ENCODE measurements around the gene DPP6. TPM values are rescaled to one million over a fixed set of nuclear protein-coding genes. Genes with fewer than 3 reads are reported as not detected.

The DPP6 gene
- total RNA-seq, 1 experiment from 2014 or later = not detected

GRCh38 chr7:154256150-154256549 lies 204.0 kb downstream of the DPP6 start:
- ATAC-seq (no peak), DNase-seq (ENCODE audit: low read depth, low spot score) (no peak)
- Histone ChIP-seq H3K4me3 (ENCODE audit: low read depth in 2 of 2, low read length in 2 of 2) (no peak overlapping the region), H3K27me3 (ENCODE audit: control insufficient read depth, insufficient read depth, low read length) (no peaks in the 10 kb centered on the region), H3K4me1 (ENCODE audit: control insufficient read depth, insufficient read depth, low read length) (no peaks in the 10 kb centered on the region), H3K9me3 (ENCODE audit: control insufficient read depth, insufficient read depth, low read depth, low read length) (no peaks in the 10 kb centered on the region), H3K36me3 (ENCODE audit: control insufficient read depth, insufficient read depth, low read length) (no peaks in the 10 kb centered on the region), H3K27ac (ENCODE audit: low read length) (no peak overlapping the region)
- no TSS peak for BruUV-seq (replicated peaks)
- CTCF ChIA-PET = no interaction called here
- TF ChIP-seq TCF7L2 (IDR thresholded peaks at IDR 0.05; ENCODE audit: low read depth, low read length) = no peak
- TF ChIP-seq POLR2AphosphoS5 (IDR thresholded peaks at IDR 0.05; ENCODE audit: low read depth, low read length) = no peak
- no peak for TF ChIP-seq REST (IDR thresholded peaks at IDR 0.05; ENCODE audit: insufficient read depth in 1 of 2, low read depth in 2 of 2, low read length in 1 of 2)
- POLR2A ChIA-PET = no interaction called here
- intact Hi-C loops (cut with micrococcal nuclease; ENCODE audit: unreplicated experiment) = no loop called here
- in situ Hi-C loops (cut with HindIII; ENCODE audit: low pct_unique_long_range_greater_than_20kb, low sequenced_read_pairs) = no loop called here

- DNase-seq (ENCODE audit: low read depth, low spot score) (no peak), ATAC-seq (no peak)
- ChIA-PET CTCF (no interaction called here), POLR2A (no interaction called here)
- H3K27me3 ChIP-seq (ENCODE audit: control insufficient read depth, insufficient read depth, low read length) = no peaks in the 10 kb centered on the region
- H3K27ac ChIP-seq (ENCODE audit: low read length) = no peak overlapping the region
- no peaks in the 10 kb centered on the region for H3K4me1 ChIP-seq (ENCODE audit: control insufficient read depth, insufficient read depth, low read length)
- BruUV-seq (replicated peaks) = no TSS peak
- TF ChIP-seq REST (IDR thresholded peaks at IDR 0.05; ENCODE audit: insufficient read depth in 1 of 2, low read depth in 2 of 2, low read length in 1 of 2) (no peak), TCF7L2 (IDR thresholded peaks at IDR 0.05; ENCODE audit: low read depth, low read length) (no peak), CTCF (IDR thresholded peaks at IDR 0.05) (no peak), POLR2AphosphoS5 (IDR thresholded peaks at IDR 0.05; ENCODE audit: low read depth, low read length) (no peak), SIN3A (IDR thresholded peaks at IDR 0.05; ENCODE audit: borderline replicate concordance, insufficient read depth, low read depth, low read length) (no peak)
- in situ Hi-C loops (cut with HindIII; ENCODE audit: low pct_unique_long_range_greater_than_20kb, low sequenced_read_pairs) (no loop called here), intact Hi-C loops (cut with micrococcal nuclease; ENCODE audit: unreplicated experiment) (no loop called here)
- no peaks in the 10 kb centered on the region for H3K9me3 ChIP-seq (ENCODE audit: control insufficient read depth, insufficient read depth, low read depth, low read length)
- no peaks in the 10 kb centered on the region for H3K36me3 ChIP-seq (ENCODE audit: control insufficient read depth, insufficient read depth, low read length)
- H3K4me3 ChIP-seq (ENCODE audit: low read depth in 2 of 2, low read length in 2 of 2) = no peak overlapping the region
These were observed 207.2 kb downstream of the DPP6 start for GRCh38 chr7:154259396-154259795.

Measured in Panc1 (cell line).